GM12865 (cell line): ENCODE measurements around the gene NOC2L.

Experiments used
- DNase-seq: peaks from one replicate; pipeline ENCODE4 v3.0.0; 2010; ENCODE audit warnings: low read depth
- H3K4me3 ChIP-seq: 2 replicates; pipeline ENCODE4 v1.5.1; 2011; ENCODE audit warnings: mild to moderate bottlenecking, low read depth, low read length, control low read depth
- CTCF ChIP-seq: IDR thresholded peaks from 2 replicates; pipeline ENCODE4 v1.5.1; 2011; ENCODE audit warnings: low read length, control low read depth, low read depth, inconsistent platforms; ENCODE audit not compliant: insufficient read depth; ENCODE audit errors: missing control alignments

The NOC2L gene

GRCh38 chr1:910311-910880 lies 48.7 kb downstream of the NOC2L start:
- TF ChIP-seq CTCF = no peak
- no peak overlapping the region for H3K4me3 ChIP-seq
- no peak for DNase-seq

- H3K4me3 ChIP-seq = no peak overlapping the region
- no peak for TF ChIP-seq CTCF
- DNase-seq = no peak
These were observed 49.2 kb downstream of the NOC2L start for GRCh38 chr1:909861-910310.

GRCh38 chr1:908661-909060 lies 50.4 kb downstream of the NOC2L start:
- DNase-seq = no peak
- TF ChIP-seq CTCF = no peak
- no peak overlapping the region for H3K4me3 ChIP-seq

- TF ChIP-seq CTCF = no peak
- DNase-seq = no peak
These were observed 51.2 kb downstream of the NOC2L start for GRCh38 chr1:907611-908451.

GRCh38 chr1:906600-907420 lies 52.2 kb downstream of the NOC2L start:
- TF ChIP-seq CTCF = no peak
- DNase-seq = peak; percentile 49
- no peak overlapping the region for H3K4me3 ChIP-seq

More at GRCh38 chr1:907611-908451, 51.2 kb downstream of the NOC2L start:
- H3K4me3 ChIP-seq = no peak overlapping the region

GRCh38 chr1:905811-906599 lies 53.1 kb downstream of the NOC2L start:
- TF ChIP-seq CTCF = no peak
- DNase-seq = peak; percentile 1
- H3K4me3 ChIP-seq = no peak overlapping the region
